PFSK-1 (cell line): Measurements from ENCODE around the gene PAFAH2.

ENCODE experiments used
- FOXP2 ChIP-seq: optimal IDR thresholded peaks from 2 replicates; pipeline ENCODE3; 2011; ENCODE audit warnings: borderline replicate concordance, control low read depth, inconsistent platforms; ENCODE audit not compliant: insufficient read depth; ENCODE audit errors: extremely low read length, extremely low read depth
- POLR2AphosphoS5 ChIP-seq: IDR thresholded peaks from 2 replicates; pipeline ENCODE4 v1.6.1; 2012; ENCODE audit warnings: low read depth, mild to moderate bottlenecking, control low read depth, low read length, moderate library complexity
- REST ChIP-seq, 2 experiments: IDR thresholded peaks; 2 replicates each; pipeline versions ENCODE4 v1.6.1 to v1.8.0; 2011 to 2012; ENCODE audit warnings: low read depth in 2 of 2, low read length in 2 of 2, control low read depth in 1 of 2, inconsistent platforms in 1 of 2, mild to moderate bottlenecking in 1 of 2, moderate library complexity in 1 of 2; ENCODE audit not compliant: insufficient read depth in 1 of 2
- TAF1 ChIP-seq: IDR thresholded peaks from 2 replicates; pipeline ENCODE4 v1.6.1; 2012; ENCODE audit warnings: low read length, control low read depth, borderline replicate concordance; ENCODE audit not compliant: insufficient read depth

GRCh38 chr1:25990702-25991395 lies 7.0 kb downstream of the PAFAH2 start:
- TF ChIP-seq REST (IDR thresholded peaks at IDR 0.05; ENCODE audit: insufficient read depth in 1 of 2, low read depth in 2 of 2, low read length in 2 of 2), result no peak
- TF ChIP-seq TAF1, result no peak
- no peak for TF ChIP-seq FOXP2
- TF ChIP-seq POLR2AphosphoS5, result no peak
